Urothelium cell line (cell line): ENCODE results near the gene HOXA6.

Source experiments
- DNase-seq: peaks from one replicate; pipeline ENCODE4 v3.0.0; 2011; ENCODE audit warnings: low spot score, mixed read lengths
- FAIRE-seq: peaks from 2 replicates; lab custom pipeline; 2011; peaks lifted over from hg19 to GRCh38; lab: Jason Lieb, UNC

HOXA6 gene

GRCh38 chr7:27147199-27148030 is at the start of gene HOXA6:
Gene HOXA6, minus strand, starts transcription at chr7:27147774. Its CDS starts 25 bp downstream, at chr7:27147749.
- no peak for FAIRE-seq
- no peak for DNase-seq

GRCh38 chr7:27196287-27196767 is 48.8 kb upstream of the HOXA6 start:
- DNase-seq (peak; percentile 67), FAIRE-seq (peak; percentile 92)

- DNase-seq: no peak
- no peak for FAIRE-seq
Observed at GRCh38 chr7:27194686-27195379, 47.3 kb upstream of the HOXA6 start.

GRCh38 chr7:27194002-27194352 is 46.4 kb upstream of the HOXA6 start:
- peak; percentile 69 for FAIRE-seq
- no peak for DNase-seq

GRCh38 chr7:27193335-27194001 is 45.9 kb upstream of the HOXA6 start:
- DNase-seq (no peak), FAIRE-seq (no peak)

- DNase-seq (no peak), FAIRE-seq (no peak)
Observed at GRCh38 chr7:27192546-27193334, 45.2 kb upstream of the HOXA6 start.

- DNase-seq: no peak
Observed at GRCh38 chr7:27191833-27192545, 44.4 kb upstream of the HOXA6 start.

GRCh38 chr7:27191161-27191731 is 43.7 kb upstream of the HOXA6 start:
- DNase-seq (no peak), FAIRE-seq (no peak)

More at GRCh38 chr7:27191833-27192545, 44.4 kb upstream of the HOXA6 start:
- no peak for FAIRE-seq

- no peak for FAIRE-seq
- DNase-seq: no peak
Observed at GRCh38 chr7:27189997-27190748, 42.6 kb upstream of the HOXA6 start.

- no peak for FAIRE-seq
- DNase-seq: no peak
Observed at GRCh38 chr7:27189295-27189996, 41.9 kb upstream of the HOXA6 start.

GRCh38 chr7:27188386-27189294 is 41.1 kb upstream of the HOXA6 start:
- DNase-seq (no peak), FAIRE-seq (no peak)

- no peak for DNase-seq
- no peak for FAIRE-seq
Observed at GRCh38 chr7:27187475-27188385, 40.2 kb upstream of the HOXA6 start.

GRCh38 chr7:27186668-27187474 is 39.3 kb upstream of the HOXA6 start:
- no peak for DNase-seq
- FAIRE-seq: no peak

GRCh38 chr7:27185854-27186667 is 38.5 kb upstream of the HOXA6 start:
- FAIRE-seq (peak; percentile 9), DNase-seq (no peak)
